GM12892 (cell line): ENCODE data around the gene FAM110D.

Experiments used
- DNase-seq: peaks from one replicate; pipeline ENCODE4 v3.0.0; 2011; ENCODE audit not compliant: insufficient read length
- FAIRE-seq: peaks from 2 replicates; lab custom pipeline; 2011; peaks lifted over from hg19 to GRCh38; lab: Jason Lieb, UNC
- POLR2A ChIP-seq: IDR thresholded peaks from 2 replicates; pipeline ENCODE4 v1.6.1; 2011; ENCODE audit warnings: low read depth, low read length, control low read depth
- POLR2AphosphoS5 ChIP-seq: IDR thresholded peaks from 2 replicates; pipeline ENCODE4 v1.6.1; 2011; ENCODE audit warnings: low read depth, low read length, control low read depth
- TAF1 ChIP-seq: IDR thresholded peaks from 2 replicates; pipeline ENCODE4 v1.6.1; 2011; ENCODE audit warnings: low read depth, mild to moderate bottlenecking, control low read depth, low read length, borderline replicate concordance

FAM110D gene

DNA sequence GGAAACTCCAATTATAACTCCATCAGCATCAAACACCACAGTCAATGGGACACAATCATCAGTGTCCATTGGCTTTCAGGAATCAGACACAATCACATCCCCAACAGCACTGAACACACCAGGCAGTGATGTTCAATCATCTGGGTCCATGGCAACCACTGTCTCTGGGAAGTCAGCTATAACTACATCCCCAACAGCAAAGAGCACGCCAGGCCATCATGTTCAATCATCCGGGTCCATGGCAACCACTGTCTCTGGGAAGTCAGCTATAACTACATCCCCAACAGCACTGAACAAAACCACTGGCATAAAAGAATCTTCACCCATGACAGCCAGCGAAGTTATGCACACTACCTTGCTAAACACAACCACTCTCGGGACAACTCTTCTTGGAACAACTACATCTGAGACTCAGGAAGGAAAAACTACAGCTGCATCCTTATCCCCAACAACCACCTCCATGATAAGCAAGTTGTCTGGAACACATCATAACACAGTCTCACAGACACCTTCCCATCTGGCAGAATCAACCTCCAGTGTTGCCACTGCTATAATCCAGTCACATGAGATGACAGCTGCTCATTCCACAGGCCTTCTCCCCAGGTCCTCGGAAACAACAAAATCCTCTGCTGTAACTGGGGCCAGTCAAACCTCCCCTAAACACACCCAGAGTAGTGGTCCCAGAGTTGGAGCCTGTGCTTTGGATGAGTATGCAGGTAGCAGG, 51.4 kb downstream of the FAM110D start:
- no peak for DNase-seq
- no peak for FAIRE-seq
- TF ChIP-seq TAF1 (no peak), POLR2AphosphoS5 (no peak), POLR2A (no peak)

DNA sequence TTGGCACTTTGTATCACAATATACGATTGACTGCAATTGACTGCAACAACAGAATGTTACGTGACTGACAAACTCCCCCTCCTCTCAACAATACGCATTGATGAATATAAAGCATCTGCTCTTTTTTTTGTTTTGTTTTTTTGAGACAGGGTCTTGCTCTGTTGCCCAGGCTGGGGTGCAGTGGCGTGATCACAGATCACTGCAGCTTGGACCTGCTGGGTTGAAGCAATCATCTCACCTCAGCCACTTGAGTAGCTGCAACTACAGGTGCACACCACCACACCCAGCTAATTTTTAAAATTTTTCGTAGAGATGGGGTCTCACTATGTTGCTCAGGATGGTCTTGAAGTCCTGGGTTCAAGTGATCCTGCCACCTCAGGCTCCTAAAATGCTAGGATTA, 53.8 kb downstream of the FAM110D start:
- no peak for FAIRE-seq
- TF ChIP-seq POLR2AphosphoS5, result no peak
- TF ChIP-seq TAF1, result no peak
- TF ChIP-seq POLR2A, result no peak

DNA sequence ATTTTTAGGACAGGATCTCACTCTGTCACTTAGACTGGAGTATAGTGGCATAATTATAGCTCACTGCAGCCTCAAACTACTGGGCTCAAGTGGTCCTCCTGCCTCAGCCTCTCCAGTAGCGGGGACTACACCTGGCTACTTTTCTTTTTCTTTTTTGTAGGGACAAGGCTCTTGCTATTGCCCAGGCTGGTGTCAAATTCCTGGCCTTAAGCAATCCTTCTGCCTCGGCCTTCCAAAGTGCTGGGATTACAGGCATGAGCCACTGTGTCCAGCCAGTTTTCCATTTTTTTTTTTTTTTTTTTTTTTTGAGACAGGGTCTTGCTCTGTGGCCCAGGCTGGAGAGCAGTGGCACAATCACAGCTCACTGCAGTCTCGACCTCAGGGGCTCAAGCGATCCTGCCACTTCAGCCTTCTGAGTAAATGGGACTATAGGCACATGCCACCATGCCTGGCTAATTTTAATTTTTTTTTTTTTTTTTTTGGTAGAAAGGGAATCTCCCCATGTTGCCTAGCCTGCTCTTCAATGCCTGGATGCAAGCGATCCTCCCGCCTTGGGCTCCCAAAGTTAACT, 54.5 kb downstream of the FAM110D start:
- DNase-seq (no peak), FAIRE-seq (no peak)
- no peak for TF ChIP-seq POLR2A
- TF ChIP-seq TAF1, result no peak

More for the DNA sequence above, 53.8 kb downstream of the FAM110D start:
- no peak for DNase-seq
